ENCODE results near the gene C7orf57.

The C7orf57 gene

DNA sequence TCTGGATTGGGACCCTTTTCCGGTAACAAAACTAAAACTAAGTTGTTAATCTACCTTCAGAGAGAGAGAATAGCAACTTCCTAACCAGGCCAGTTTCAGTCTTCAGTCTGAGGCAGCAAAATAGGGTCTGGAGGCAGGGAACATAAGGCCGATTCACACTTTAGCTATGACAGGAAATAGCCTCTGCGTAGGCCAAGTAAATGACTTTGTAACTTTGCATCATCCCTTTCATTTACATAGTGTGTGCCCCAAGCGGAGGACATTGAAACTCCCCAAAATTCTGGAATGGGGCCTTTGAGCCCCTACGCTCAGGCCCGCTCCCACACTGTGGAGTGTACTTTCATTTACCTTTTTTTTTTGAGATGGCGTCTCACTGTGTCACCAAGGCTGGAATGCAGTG is 52.0 kb downstream of the C7orf57 start:
- DNase-seq: peak; percentile 68

DNA sequence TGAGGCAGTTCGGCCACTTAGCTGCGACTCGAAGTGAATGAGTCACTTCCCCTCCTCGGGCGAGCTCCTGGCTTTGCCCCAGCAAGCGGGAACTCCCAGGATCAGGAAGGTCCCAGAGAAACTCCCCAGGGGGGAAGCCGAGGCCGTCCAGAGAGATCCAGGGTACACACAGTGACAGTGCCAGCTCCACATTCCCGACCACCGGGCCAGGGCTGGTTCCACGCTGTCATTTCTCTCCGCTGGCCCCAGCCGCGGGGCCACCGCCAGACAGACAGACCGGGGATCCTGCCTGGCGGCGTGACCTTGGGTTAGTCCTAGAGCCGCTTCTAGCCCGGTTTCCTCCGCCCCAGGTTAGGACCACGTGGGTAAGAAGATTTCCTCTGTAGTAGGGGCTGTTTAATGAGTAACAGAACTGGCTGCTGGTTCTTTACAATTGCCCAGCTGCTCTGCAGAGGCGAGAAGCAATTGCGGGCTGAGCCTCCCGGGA is 53.3 kb downstream of the C7orf57 start:
- DNase-seq: peak; percentile 91

DNA sequence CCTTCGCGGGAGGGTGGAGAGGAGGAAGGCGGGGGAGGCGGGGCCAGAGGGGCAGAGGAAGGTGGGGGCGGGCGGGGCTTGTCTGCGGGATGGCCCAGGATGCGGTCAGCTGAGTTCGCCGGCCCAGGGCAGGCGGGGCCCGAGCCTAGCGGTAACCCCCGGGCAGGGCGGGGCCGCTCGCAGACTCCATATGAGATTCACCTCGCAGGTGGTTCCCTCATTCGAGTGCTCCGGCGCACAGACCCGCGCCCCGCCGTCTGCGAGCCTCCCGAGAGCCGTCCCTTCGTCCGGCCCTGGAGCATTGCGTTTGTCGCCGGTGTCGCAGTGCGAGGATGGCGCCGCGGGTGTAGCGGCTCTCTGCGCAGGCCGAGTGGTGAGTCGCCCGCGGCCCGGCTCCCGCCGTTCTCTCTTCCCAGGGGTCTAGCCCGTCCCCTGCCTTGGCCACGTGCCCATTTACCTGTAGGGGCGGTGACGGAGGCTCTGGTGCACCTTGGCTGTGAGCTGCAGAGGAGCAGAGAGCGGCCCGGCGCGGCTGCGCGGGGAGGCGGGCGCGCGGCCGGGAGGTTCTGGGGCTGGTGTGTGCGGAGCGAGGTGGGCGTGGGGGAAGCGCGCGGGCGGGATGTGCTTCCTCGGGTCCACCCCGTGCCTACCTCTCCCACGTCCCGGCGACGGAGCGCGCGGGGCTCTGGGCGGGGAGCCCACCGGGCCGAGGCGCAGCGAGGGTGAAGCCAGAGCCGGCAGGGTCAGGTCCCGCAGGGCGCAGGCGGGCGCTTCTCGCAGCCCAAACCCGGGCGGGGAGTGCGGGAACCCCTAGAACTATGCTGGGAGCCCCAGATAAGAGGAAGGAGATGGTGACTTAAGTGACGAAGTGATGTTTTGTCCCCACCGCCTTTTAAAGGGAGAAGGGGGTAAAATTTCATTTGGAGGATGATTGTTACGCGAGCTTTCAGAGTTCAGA is 54.0 kb downstream of the C7orf57 start, which contains the start of gene UPP1:
TSS of gene UPP1 (plus strand) at position 220 of the 958 bp plus-strand sequence. CDS start 5,519 bp downstream, outside the sequence.
- DNase-seq: peak; percentile 49

DNA sequence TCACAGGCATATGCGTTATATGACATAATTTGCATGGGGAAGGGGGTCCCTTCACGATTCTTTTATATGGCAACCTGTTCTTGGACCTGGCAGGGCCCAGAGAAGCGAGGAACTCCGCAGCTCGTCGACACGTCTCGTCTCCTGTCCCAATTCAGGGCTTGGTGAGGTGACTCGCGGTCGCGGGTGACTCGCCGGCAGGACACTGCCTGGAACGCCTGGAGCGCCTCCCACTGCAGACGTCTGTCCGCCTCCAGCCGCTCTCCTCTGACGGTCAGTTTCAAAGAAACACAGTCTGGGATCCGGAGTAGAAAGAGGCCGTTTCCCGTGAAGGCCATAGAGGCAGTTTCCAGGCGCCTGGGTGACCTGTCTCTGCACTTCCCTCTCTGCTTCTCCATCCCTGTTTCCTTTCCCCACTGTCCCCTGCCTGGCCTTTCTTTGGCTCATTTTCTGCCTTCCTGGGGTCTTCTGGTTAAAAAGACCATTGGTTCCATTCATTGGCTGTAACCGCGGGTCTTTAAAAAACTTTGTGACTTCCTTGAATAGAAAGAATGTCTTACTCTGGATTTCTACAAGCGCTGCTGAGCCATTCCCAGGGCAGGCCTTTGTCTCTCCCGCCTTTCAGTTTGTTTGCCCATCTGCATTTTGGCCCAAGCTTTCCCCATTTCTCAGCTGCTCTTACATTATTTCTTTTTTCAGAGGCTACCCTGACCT is 54.9 kb downstream of the C7orf57 start:
- no peak for DNase-seq

DNA sequence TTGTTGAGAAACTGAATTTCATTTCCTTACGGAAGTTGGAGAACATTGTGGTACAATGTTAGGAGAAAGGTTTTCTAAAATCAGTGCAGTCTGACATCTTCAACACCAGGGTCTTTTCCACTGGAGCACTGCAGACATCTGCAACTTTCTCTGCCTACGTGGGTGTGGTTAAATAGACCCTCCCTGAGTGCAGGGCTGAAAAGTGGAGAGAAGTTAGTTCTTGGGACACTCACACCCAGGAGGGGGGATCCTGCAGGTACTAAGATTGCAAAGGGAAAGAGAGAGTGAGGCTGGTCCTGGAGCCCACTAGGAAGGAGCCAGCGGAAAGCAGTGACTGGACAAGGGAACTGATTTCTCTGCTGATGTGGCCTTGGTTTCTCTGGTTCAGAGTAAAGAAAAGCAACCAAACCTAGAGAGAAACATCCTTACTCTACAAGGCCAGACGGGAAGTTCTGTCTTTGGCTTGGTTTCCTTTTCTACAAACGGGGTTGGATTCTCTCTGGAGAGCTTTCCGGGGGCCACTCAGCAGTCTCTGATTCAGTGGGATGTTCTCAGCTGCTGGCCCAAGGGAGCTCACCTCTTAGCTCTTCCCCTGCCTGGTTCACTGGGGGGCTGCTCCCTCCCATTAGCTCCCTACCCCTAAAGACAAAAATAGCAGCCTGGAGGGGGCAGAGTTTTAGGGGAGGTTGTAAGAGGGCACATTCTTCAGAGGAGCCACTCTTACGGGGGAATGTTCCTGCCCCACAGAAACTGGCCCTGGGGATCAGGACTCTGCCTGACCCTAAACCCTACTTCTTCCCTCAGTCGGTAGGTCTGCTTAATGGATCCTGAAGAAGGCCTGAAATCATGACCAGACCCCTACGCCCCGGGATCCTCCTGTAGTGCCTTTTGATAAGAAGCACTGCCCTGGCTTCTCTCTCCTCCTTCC is 56.4 kb downstream of the C7orf57 start:
- no peak for DNase-seq

DNA sequence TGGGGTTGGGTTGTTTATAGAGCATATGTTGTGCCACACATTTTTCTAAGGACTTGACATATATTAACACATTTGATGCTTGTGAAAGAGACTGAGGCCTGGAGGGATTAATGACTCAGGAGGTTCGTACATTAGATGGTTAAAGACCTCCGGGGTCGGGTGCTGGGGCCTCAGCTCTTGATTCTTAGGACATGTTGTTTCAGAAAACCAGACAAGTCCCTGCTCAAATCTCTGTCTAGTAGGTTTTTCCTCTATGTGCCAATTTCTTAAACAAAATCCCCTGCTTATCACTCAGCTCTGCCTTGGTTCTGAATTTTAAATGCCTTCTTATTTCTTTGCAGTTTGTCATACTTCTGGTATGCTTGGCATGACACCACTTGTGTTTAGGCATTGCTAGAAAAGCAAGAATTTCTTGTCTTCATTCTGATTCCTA is 59.5 kb downstream of the C7orf57 start:
- DNase-seq: no peak

DNA sequence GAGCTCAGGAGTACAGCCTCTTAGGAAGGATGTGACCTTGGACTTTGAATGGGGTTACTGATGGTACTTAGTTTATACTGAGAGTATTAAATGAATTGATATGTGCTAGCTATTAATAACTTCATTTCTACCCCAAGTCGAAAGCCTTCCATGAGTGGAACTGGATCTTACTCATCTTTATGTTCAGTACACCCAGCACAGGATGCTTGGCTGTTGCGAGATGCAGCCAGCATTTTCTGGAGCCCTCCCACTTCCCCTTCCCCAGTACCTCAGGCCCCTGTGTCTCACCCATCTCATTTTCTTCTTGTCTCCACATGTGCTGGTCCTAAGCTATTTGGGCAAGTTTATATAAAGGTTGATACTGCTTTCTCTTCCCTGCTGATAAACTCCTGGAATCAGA is 60.9 kb downstream of the C7orf57 start:
- peak; percentile 49 for DNase-seq

DNA sequence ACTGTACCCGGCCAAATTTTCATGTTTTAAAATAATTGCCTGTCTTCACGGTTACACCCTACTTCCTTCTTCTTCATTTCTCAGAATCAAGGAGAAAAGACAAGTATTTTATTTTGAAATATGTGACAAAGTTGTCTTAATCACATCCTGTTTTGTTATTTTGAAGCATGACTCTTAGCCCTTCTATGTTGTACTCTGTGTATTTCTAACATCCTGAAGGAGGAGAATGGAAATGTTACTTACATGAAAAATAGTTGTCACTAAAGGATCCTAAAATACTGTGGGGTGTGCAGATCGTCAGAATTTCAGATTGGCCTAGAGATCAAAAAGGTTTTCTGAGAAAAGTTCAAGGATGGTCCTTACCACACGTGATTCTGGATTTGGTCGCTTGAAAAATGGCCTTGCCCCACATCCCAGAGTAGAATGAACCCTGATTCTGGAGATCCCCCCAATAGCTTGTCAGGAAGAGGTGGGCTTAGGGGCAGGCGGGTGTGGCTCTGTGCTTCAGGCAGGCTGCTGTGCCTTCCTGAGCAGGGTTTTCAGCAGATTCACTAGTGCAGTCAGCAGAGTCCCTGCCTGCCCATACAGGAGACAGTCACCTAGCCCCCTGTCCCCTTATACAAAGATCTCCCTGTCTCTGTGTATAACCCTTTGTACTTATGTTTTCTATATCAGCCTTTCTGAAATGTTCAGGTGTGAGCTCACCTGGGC is 62.3 kb downstream of the C7orf57 start:
- DNase-seq: no peak

DNA sequence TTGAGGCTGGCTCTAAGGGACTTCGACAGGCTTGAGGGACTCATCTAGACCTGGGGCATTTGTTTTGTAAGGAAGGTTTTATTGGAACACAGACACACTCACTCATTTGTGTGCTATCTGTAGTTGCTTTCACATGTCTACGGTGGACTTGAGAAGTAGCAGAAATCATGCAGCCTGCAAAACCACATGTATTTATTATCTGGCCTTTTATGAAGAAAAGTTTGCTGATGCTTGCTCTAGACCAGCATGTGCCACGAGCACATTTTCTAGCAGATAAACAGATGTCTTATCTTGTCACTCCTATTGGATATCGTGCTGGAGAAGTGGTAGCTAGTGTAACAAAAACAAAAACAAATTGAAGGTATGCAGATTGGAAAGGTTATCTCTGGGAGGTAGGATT is 63.5 kb downstream of the C7orf57 start:
- DNase-seq: no peak

DNA sequence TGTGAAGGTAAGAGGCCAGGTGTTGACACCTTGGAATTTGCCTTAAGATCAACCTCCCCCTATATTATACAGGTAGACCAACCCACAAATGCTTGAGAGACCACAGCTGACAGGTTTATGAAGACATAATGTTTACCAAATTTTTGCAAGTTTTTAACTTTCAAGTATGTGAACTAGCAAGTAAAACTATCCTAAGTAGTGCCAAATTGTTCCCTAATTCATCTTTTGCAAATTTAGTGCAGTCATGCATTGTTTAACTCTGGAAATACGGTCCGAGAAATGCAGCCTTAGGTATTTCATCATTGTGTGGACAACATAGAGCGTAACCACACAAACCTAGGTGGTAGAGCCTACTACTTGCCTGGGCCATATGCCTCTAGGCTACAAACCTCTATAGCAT is 64.4 kb downstream of the C7orf57 start:
- no peak for DNase-seq

DNA sequence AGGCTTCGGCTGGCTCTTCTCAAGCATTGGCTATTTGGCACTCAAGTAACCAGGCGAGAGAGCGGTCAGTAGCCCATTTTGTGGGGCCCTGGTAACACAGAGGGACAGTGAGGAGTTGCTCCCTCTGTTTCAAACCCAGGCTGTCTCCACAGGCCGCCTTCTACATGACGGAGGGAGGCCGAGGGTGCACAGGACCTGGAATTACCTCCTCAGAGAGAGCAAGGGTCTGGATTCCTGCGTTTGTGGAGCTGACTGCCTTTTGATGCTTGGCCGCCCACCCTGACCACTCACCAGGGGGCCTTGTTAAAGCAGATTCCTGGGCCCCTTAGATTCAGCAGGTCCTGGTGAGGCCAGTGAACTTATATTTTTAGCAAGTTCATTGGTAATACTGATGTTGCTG is 66.0 kb downstream of the C7orf57 start:
- no peak for DNase-seq

DNA sequence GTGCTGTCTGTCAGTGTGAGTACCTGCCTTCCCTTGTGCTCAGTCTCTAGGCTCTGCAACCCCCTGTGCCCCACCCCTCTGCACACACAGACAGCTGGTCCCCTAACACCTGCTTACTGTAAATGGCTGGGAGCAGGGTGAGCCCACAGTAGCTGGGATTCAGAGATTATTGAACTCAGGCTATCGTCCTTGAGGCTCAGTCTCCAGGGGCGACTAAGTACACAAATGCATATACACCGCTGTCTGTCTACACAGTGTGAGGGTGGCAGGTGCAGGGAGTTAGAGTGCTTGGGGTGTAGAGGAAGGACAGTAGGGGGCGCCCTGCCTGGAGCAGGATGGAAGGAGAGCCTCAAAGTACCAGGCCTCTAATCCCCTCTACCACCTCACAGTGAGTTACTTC is 66.6 kb downstream of the C7orf57 start:
- peak; percentile 37 for DNase-seq

DNA sequence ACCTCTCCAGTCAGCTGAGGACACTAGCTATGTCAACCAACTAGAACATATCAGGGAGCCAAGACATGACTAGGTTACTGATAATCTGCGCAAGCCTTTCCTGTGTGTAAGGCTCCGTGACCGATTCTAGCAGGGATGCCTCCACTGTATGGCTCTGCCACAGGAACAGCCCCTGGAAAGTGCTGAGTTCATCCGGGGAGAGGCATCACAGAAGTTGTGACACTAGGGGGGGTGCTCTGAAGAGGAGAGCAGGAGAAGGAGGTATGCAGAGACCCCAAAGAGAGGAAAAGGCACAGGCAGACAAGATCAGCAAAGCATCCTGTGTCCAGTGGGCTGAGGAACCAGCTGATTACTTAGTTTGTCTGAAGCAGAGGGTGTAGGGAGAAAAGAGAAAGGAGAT is 67.2 kb downstream of the C7orf57 start:
- DNase-seq: no peak

DNA sequence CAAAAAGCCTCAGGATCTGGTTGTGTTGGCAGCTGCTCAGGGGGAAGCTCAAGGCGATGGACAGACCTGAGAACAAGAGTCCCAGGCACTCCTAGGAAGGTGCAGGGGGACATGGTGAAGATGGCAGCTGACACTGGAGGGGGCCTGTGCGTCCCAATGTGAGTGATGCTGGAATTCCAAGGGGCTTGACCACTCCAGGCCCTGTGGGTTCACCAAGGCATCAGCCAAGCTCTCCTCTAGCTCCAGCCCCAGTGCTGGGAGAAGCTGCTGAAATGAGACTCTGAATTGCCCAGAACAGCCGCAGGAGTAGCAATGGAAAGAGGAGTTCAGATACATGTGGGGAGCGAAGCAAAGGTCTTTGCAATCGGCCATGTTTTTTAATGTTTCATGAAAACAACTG is 69.7 kb downstream of the C7orf57 start:
- DNase-seq: no peak

DNA sequence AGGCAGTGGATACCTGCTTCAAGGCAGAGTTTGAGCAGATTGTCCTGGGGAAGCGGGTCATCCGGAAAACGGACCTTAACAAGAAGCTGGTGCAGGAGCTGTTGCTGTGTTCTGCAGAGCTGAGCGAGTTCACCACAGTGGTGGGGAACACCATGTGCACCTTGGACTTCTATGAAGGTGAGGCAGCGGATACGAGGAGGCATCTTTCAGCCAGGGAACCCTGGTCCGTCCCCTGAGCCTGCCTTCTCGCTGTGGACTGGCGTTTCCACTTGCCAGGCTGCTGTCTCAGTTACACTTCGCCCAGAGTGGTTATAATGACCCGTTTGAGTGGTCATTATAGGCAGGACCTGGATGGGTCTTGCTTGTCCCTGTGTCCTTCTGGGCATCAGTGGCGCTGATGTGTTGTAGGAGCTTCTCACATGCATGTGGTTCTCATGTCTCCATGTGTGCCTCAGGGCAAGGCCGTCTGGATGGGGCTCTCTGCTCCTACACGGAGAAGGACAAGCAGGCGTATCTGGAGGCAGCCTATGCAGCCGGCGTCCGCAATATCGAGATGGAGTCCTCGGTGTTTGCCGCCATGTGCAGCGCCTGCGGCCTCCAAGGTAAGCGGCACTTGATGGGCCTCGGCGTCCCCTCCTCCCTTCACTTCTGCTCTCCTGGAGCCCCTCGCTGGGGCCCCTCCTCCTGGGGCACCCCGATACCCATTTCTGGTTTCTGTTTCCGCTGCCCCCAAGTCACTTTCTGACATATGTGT is 71.7 kb downstream of the C7orf57 start:
- no peak for DNase-seq

DNA sequence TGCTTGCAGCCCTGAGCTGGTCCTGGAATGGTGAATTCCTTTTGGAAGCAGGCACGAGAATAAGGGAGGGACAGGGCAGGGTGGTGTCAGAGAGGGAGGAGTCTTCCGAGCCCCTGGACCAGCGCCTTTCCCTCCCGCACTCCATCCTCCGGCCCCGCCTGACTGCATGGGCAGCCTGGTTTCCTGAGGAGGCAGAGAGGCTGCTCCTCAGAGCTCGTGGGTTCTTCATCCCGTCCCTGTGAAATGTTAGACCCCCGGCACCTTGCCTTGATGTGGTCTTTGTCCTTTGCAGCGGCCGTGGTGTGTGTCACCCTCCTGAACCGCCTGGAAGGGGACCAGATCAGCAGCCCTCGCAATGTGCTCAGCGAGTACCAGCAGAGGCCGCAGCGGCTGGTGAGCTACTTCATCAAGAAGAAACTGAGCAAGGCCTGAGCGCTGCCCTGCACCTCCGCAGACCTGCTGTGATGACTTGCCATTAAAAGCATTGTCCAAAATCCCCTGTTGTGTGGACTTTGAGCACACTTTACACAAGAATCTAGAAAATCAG is 72.7 kb downstream of the C7orf57 start:
- no peak for DNase-seq

DNA sequence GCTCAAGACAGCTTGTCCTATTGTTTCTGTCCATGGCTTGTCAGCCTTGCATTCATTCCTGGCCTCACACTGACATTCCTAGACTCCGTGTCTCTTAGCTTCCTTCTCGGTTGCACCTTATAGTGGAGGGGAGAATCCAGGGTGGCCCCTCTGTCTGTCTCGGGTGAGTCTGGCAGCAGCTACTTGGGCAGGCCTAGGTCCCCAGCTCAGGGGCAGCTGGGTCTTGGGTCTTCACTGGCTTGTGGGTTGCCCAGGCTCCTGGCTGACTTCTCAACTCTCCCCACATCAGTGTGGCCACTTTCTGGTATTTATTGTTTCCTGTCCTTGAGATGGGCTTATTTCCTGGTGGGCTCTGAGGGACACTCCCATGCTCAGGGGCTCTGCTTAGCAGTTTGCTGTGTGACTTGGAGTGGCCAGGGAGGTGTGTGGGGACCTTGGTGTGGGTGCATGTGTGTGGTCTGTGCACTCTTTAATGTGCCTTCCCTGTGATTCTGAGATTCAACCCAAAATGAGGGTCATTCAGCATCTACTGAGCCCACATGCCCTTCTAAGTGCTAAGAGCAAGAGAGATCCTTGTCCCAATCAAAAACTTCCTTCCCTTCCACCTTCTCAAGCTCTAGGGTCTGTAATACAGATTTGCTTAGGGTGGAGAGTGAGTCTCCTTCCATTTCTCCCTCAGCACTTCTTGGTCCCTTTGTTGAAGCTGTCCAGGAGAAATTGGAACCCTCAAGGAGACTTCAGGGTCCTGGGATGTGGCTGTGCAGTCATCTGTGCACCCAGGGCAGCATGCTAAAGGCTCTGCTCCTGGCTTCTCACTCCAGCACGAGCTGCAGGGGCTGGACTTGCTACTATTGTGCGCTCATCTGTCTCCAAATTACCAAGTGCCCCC is 73.9 kb downstream of the C7orf57 start:
- no peak for DNase-seq

DNA sequence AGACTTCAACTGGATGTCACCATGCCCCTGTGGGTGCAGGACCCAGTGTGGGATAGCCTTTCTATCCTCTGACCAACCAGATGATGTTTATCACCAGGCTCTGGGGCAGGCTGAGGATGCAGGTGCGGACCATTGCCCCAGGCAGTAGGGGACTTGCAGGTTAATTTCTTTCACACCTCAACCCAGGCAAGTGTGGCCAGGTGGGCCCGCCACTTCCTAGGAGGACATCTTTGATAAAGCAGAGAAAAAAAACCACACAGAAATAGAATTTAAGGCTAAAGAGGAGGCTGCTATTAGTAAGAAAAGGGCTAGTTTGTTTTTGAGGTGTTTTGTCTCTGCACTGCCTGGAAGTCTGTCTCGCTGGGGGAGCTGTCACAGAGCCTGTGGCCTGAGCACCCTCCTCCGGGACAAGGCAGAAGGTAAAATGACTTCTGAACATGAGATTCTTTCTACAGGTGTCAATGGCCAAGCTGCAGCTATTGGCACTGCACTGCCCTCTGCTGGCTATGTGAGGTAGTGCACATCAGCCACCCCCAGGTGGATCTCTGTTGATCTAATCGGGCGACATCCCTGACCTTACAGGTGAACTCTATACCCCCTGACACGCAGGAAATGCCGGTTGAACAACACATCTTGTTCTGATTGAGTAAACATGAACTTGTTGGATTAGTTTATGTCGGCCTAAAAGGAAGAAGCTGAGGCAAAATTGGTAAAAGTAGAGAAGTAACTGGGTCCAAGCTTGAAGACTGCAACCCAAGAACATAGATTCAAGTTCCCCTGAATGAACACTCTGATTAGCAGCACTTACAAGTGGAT is 74.7 kb downstream of the C7orf57 start:
- DNase-seq: peak; percentile 90

DNA sequence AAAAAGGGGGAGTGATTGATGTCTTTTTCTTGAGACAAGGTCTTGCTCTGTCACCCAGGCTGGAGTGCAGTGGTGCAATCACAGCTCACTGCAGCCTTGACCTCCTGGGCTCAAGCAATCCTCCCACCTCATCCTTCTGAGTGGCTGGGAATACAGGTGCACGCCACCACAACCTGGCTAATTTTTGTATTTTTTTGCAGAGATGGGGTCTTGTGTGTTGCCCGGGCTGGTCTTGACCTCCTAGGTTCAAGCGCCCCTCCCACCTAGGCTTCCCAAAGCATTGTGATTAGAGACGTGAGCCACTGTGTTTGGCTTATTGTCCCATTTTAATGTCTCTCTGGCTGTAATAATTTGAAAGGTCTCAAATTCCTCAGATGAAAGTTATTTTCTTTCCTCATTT is 75.5 kb downstream of the C7orf57 start:
- DNase-seq: no peak
